Panc1 (cell line): ENCODE measurements around the gene LPP.

Experiments used
- POLR2AphosphoS5 ChIP-seq: IDR thresholded peaks from 2 replicates; pipeline ENCODE4 v1.6.1; 2012; ENCODE audit warnings: mild to moderate bottlenecking, low read depth, low read length, moderate library complexity
- SIN3A ChIP-seq: IDR thresholded peaks from 2 replicates; pipeline ENCODE4 v1.6.1; 2012; ENCODE audit warnings: low read depth, mild to moderate bottlenecking, low read length, moderate library complexity, borderline replicate concordance; ENCODE audit not compliant: insufficient read depth
- TF ChIP-seq, protein P1 (sequence below): fragments of 450-650 bp; IDR thresholded peaks from 2 replicates; pipeline ENCODE4 v1.5.1; 2017; ENCODE audit warnings: mild to moderate bottlenecking
- TF ChIP-seq, protein P2 (sequence below), 2 experiments: IDR thresholded peaks; 2 replicates each; pipeline ENCODE4 v1.6.1; 2011 to 2012; ENCODE audit warnings: low read depth in 2 of 2, control low read depth in 1 of 2, low read length in 1 of 2, mild to moderate bottlenecking in 1 of 2, moderate library complexity in 1 of 2; ENCODE audit not compliant: insufficient read depth in 1 of 2

DNA sequence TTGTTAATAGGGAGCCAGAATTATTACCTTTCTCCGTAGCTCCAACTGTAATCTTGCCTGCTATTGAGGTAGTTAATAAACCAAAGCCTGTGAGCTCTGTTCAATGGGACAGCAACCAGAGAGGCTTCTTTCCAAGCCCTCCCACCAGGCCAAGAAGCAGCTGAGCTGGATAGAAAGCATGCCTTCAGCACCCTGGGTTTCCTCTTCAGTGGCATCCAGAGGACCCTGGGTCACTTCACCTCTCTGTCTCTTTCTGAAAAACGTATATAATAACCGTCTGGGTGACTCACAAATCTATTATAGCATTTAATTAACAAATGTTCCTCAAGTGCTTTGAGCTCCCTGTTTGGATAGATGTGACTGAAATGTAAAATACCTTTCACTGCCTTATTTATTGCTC is 420.0 kb downstream of the LPP start:
- TF ChIP-seq POLR2AphosphoS5 (no peak), SIN3A (no peak)
- TF ChIP-seq, protein P1, sequence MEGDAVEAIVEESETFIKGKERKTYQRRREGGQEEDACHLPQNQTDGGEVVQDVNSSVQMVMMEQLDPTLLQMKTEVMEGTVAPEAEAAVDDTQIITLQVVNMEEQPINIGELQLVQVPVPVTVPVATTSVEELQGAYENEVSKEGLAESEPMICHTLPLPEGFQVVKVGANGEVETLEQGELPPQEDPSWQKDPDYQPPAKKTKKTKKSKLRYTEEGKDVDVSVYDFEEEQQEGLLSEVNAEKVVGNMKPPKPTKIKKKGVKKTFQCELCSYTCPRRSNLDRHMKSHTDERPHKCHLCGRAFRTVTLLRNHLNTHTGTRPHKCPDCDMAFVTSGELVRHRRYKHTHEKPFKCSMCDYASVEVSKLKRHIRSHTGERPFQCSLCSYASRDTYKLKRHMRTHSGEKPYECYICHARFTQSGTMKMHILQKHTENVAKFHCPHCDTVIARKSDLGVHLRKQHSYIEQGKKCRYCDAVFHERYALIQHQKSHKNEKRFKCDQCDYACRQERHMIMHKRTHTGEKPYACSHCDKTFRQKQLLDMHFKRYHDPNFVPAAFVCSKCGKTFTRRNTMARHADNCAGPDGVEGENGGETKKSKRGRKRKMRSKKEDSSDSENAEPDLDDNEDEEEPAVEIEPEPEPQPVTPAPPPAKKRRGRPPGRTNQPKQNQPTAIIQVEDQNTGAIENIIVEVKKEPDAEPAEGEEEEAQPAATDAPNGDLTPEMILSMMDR = no peak
- TF ChIP-seq, protein P2, sequence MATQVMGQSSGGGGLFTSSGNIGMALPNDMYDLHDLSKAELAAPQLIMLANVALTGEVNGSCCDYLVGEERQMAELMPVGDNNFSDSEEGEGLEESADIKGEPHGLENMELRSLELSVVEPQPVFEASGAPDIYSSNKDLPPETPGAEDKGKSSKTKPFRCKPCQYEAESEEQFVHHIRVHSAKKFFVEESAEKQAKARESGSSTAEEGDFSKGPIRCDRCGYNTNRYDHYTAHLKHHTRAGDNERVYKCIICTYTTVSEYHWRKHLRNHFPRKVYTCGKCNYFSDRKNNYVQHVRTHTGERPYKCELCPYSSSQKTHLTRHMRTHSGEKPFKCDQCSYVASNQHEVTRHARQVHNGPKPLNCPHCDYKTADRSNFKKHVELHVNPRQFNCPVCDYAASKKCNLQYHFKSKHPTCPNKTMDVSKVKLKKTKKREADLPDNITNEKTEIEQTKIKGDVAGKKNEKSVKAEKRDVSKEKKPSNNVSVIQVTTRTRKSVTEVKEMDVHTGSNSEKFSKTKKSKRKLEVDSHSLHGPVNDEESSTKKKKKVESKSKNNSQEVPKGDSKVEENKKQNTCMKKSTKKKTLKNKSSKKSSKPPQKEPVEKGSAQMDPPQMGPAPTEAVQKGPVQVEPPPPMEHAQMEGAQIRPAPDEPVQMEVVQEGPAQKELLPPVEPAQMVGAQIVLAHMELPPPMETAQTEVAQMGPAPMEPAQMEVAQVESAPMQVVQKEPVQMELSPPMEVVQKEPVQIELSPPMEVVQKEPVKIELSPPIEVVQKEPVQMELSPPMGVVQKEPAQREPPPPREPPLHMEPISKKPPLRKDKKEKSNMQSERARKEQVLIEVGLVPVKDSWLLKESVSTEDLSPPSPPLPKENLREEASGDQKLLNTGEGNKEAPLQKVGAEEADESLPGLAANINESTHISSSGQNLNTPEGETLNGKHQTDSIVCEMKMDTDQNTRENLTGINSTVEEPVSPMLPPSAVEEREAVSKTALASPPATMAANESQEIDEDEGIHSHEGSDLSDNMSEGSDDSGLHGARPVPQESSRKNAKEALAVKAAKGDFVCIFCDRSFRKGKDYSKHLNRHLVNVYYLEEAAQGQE (IDR thresholded peaks at IDR 0.05; ENCODE audit: insufficient read depth in 1 of 2, low read depth in 2 of 2, low read length in 1 of 2) = no peak
